ENCODE data around the gene UBE2L5.

UBE2L5 gene

GRCh38 chr13:30477346-30478195, 55.3 kb downstream of the UBE2L5 start:
- no peak for DNase-seq

Measured in activated CD4-positive, alpha-beta T cell treated with anti-CD3 and anti-CD28 coated beads, Interleukin-2, amount 50 U/mL, for 48 hours (primary cell).